Cardiac muscle cell (in vitro differentiated cells and primary cell): ENCODE measurements around the gene LRRC63. TPM values are rescaled to one million over a fixed set of nuclear protein-coding genes. Genes with fewer than 3 reads are reported as not detected.

ENCODE experiments used
- DNase-seq, 2 donors: peaks; one replicate each; pipeline versions ENCODE4 v3.0.0 to v3.0.0-alpha.2; 2010 to 2017; ENCODE audit warnings: low read depth in 1 of 2, low spot score in 1 of 2
- H3K27ac ChIP-seq: fragments of 200-600 bp; sonication (generic); 2 replicates; pipeline ENCODE4 v1.5.1; 2016
- H3K27me3 ChIP-seq: fragments of 200-600 bp; sonication (generic); 2 replicates; pipeline ENCODE4 v1.6.0; 2016; ENCODE audit warnings: control low read depth
- H3K36me3 ChIP-seq: fragments of 200-600 bp; sonication (generic); 2 replicates; pipeline ENCODE4 v1.5.1; 2016; ENCODE audit warnings: control low read depth
- H3K4me1 ChIP-seq: fragments of 200-600 bp; sonication (generic); 2 replicates; pipeline ENCODE4 v1.8.1; 2017; ENCODE audit warnings: low read depth, mild to moderate bottlenecking, mixed run types
- H3K4me3 ChIP-seq: fragments of 200-600 bp; sonication (generic); 2 replicates; pipeline ENCODE4 v1.5.1; 2016; ENCODE audit warnings: mild to moderate bottlenecking
- H3K9me3 ChIP-seq: fragments of 200-600 bp; sonication (generic); 2 replicates; pipeline ENCODE4 v1.5.1; 2017; ENCODE audit warnings: low read depth, mild to moderate bottlenecking, control low read depth
- CTCF ChIP-seq: IDR thresholded peaks from 2 replicates; pipeline ENCODE4 v1.5.1; 2012; ENCODE audit warnings: low read depth, mild to moderate bottlenecking, low read length
- polyA plus RNA-seq: library from polyadenylated mRNA; unstranded; fragments of >200 nt; fragmentation: Nextera tagmentation; extraction: Ambion mirVana; gene quantifications from 2 replicates; pipeline ENCODE4 v1.2.1, GENCODE V29; 2016
- total RNA-seq: library from RNA; depleted of rRNA; stranded (reverse); fragments of >200 nt; gene quantifications from 2 replicates; pipeline ENCODE4 v1.2.3, GENCODE V29; 2016

The LRRC63 gene
- total and polyA plus RNA-seq, 2 experiments from 2014 or later, result 2.0 to 2.1 TPM

- Histone ChIP-seq H3K4me3 (no peak overlapping the region), H3K9me3 (no peaks in the 10 kb centered on the region), H3K4me1 (peaks cover 6% of the 10 kb centered on the region), H3K36me3 (no peaks in the 10 kb centered on the region), H3K27ac (no peak overlapping the region), H3K27me3 (no peaks in the 10 kb centered on the region)
- no peak for TF ChIP-seq CTCF
- no peak for DNase-seq
These were observed 16.7 kb upstream of the LRRC63 start for GRCh38 chr13:46195016-46195415.

- no peak for TF ChIP-seq CTCF
- H3K36me3 ChIP-seq, result no peaks in the 10 kb centered on the region
- DNase-seq, result no peak
- H3K4me3 ChIP-seq, result no peak overlapping the region
- H3K27me3 ChIP-seq, result no peaks in the 10 kb centered on the region
- H3K9me3 ChIP-seq, result no peaks in the 10 kb centered on the region
- no peak overlapping the region for H3K27ac ChIP-seq
- peaks cover 6% of the 10 kb centered on the region for H3K4me1 ChIP-seq
These were observed 14.3 kb upstream of the LRRC63 start for GRCh38 chr13:46197299-46198048.

GRCh38 chr13:46198696-46199193, 13.0 kb upstream of the LRRC63 start:
- H3K27ac ChIP-seq, result no peak overlapping the region
- no peak for TF ChIP-seq CTCF
- no peak overlapping the region for H3K4me3 ChIP-seq
- no peak for DNase-seq
- no peaks in the 10 kb centered on the region for H3K9me3 ChIP-seq
- peaks cover 6% of the 10 kb centered on the region for H3K4me1 ChIP-seq
- H3K36me3 ChIP-seq, result no peaks in the 10 kb centered on the region
- no peaks in the 10 kb centered on the region for H3K27me3 ChIP-seq

- Histone ChIP-seq H3K4me3 (no peak overlapping the region), H3K27ac (no peak overlapping the region), H3K27me3 (no peaks in the 10 kb centered on the region), H3K9me3 (no peaks in the 10 kb centered on the region), H3K4me1 (peaks cover 6% of the 10 kb centered on the region), H3K36me3 (no peaks in the 10 kb centered on the region)
- TF ChIP-seq CTCF, result no peak
- no peak for DNase-seq
These were observed 9.4 kb upstream of the LRRC63 start for GRCh38 chr13:46202188-46202795.

GRCh38 chr13:46202966-46203365, 8.8 kb upstream of the LRRC63 start:
- H3K27me3 ChIP-seq, result no peaks in the 10 kb centered on the region
- H3K36me3 ChIP-seq, result no peaks in the 10 kb centered on the region
- no peak for DNase-seq
- H3K27ac ChIP-seq, result no peak overlapping the region
- peaks cover 6% of the 10 kb centered on the region for H3K4me1 ChIP-seq
- TF ChIP-seq CTCF, result no peak
- no peaks in the 10 kb centered on the region for H3K9me3 ChIP-seq
- H3K4me3 ChIP-seq, result no peak overlapping the region
